Measurements from ENCODE around the gene UQCC5. TPM values are rescaled to one million over a fixed set of nuclear protein-coding genes. Genes with fewer than 3 reads are reported as not detected.
A peak's percentile ranks its signal among the peaks of the same experiment; 100 is the strongest.

The UQCC5 gene
- total and polyA plus RNA-seq, 2 donors (not counting 3 experiments of a cell fraction or from before 2014, with no cell fraction given), result 9.9 to 22.6 TPM

- no peak overlapping the region for H3K27ac ChIP-seq (ENCODE audit: insufficient read depth, low read depth, low read length)
- CTCF ChIA-PET, result interaction anchor here (0.9 to 2.4 kb wide), 3 partner anchors 13 to 34 kb away, joined by 3 to 8 read pairs (median 4); no protein-coding TSS in a partner anchor
- H3K79me2 ChIP-seq (ENCODE audit: control insufficient read depth, insufficient read depth, low read length), result peaks cover 62% of the 10 kb centered on the region
- no peaks in the 10 kb centered on the region for H3K27me3 ChIP-seq (ENCODE audit: control insufficient read depth in 2 of 2, insufficient read depth in 2 of 2, low read length in 2 of 2)
- no peak overlapping the region for H3K4me2 ChIP-seq (ENCODE audit: insufficient read depth, low read length)
- no peak for TF ChIP-seq MYC (IDR thresholded peaks at IDR 0.05; ENCODE audit: low read depth, low read length)
- TF ChIP-seq, protein P1, sequence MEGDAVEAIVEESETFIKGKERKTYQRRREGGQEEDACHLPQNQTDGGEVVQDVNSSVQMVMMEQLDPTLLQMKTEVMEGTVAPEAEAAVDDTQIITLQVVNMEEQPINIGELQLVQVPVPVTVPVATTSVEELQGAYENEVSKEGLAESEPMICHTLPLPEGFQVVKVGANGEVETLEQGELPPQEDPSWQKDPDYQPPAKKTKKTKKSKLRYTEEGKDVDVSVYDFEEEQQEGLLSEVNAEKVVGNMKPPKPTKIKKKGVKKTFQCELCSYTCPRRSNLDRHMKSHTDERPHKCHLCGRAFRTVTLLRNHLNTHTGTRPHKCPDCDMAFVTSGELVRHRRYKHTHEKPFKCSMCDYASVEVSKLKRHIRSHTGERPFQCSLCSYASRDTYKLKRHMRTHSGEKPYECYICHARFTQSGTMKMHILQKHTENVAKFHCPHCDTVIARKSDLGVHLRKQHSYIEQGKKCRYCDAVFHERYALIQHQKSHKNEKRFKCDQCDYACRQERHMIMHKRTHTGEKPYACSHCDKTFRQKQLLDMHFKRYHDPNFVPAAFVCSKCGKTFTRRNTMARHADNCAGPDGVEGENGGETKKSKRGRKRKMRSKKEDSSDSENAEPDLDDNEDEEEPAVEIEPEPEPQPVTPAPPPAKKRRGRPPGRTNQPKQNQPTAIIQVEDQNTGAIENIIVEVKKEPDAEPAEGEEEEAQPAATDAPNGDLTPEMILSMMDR (IDR thresholded peaks at IDR 0.05; ENCODE audit: extremely low read depth in 1 of 2, insufficient read depth in 1 of 2, low read depth in 1 of 2, low read length in 2 of 2), result no peak
- TF ChIP-seq EZH2 (IDR thresholded peaks at IDR 0.05; ENCODE audit: borderline replicate concordance, low read depth, low read length, severe bottlenecking), result no peak
- dilution Hi-C loops (cut with MboI; ENCODE audit: extremely low pct_ligation_motif_present, low sequenced_read_pairs), result no loop called here
- peak; percentile 12 for FAIRE-seq
- no peak overlapping the region for H2AFZ ChIP-seq (ENCODE audit: low read depth, low read length)
- no peaks in the 10 kb centered on the region for H3K9me3 ChIP-seq (replicated peaks; ENCODE audit: control insufficient read depth, insufficient read depth, low read length)
- DNase-seq (ENCODE audit: low read depth, low spot score), result no peak
- H3K4me3 ChIP-seq (replicated peaks in 1 of 3; ENCODE audit: insufficient read depth in 1 of 3, low read depth in 1 of 3, low read length in 3 of 3), result no peak overlapping the region
- POLR2A ChIA-PET, result interaction anchor here (0.5 to 1.2 kb wide), 2 partner anchors 13 to 84 kb away, joined by 3 to 16 read pairs; no protein-coding TSS in a partner anchor
- H3K36me3 ChIP-seq (ENCODE audit: control insufficient read depth in 2 of 2, extremely low read depth in 1 of 2, insufficient read depth in 2 of 2, low read length in 2 of 2), result peaks cover 4 to 17% of the 10 kb centered on the region in 2 experiments
- peaks cover 39% of the 10 kb centered on the region for H3K4me1 ChIP-seq (ENCODE audit: control insufficient read depth, extremely low read depth, insufficient read depth, low read length)
- no TSS peak for BruUV-seq (replicated peaks)
- H3K9ac ChIP-seq (replicated peaks; ENCODE audit: extremely low read depth, insufficient read depth, low read length), result no peak overlapping the region
- no peaks in the 10 kb centered on the region for H3K9me1 ChIP-seq (replicated peaks; ENCODE audit: control insufficient read depth, extremely low read depth, insufficient read depth, low read length)
- intact Hi-C loops (cut with micrococcal nuclease), result loop anchor here (5.0 kb wide), 1 partner anchor 41 kb away; the partner anchor contains the start of gene NISCH
- no peaks in the 10 kb centered on the region for H4K20me1 ChIP-seq (replicated peaks; ENCODE audit: control insufficient read depth, extremely low read depth, insufficient read depth, low read length)
Observed at GRCh38 chr3:52498137-52499054, 38.0 kb upstream of the UQCC5 start.

DNA sequence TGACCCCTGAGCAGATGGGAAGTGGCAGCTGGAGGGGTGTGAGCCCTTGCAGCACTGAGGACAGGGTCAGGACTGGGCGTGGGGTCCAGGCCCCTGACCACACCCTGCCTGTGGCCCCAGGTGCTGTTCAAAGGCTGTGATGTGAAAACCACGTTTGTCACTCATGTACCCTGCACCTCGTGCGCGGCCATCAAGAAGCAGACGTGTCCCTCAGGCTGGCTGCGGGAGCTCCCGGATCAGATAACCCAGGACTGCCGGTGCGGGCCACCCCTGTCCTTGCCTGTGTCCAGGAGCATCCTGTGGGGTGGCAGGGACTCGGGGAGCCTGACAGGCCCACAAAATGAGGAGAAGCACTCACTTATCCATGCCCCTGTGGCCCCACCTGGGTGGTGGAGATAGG is 35.4 kb upstream of the UQCC5 start:
- H3K36me3 ChIP-seq (ENCODE audit: control insufficient read depth in 2 of 2, extremely low read depth in 1 of 2, insufficient read depth in 2 of 2, low read length in 2 of 2), result peaks cover 14 to 42% of the 10 kb centered on the region in 2 experiments
- dilution Hi-C loops (cut with MboI; ENCODE audit: extremely low pct_ligation_motif_present, low sequenced_read_pairs) (no loop called here), intact Hi-C loops (cut with micrococcal nuclease) (no loop called here)
- CTCF ChIA-PET, result no interaction called here
- H3K4me1 ChIP-seq (ENCODE audit: control insufficient read depth, extremely low read depth, insufficient read depth, low read length), result peaks cover 20% of the 10 kb centered on the region
- H4K20me1 ChIP-seq (replicated peaks; ENCODE audit: control insufficient read depth, extremely low read depth, insufficient read depth, low read length), result no peaks in the 10 kb centered on the region
- DNase-seq (ENCODE audit: low read depth, low spot score) (no peak), FAIRE-seq (no peak)
- H3K27ac ChIP-seq (ENCODE audit: insufficient read depth, low read depth, low read length), result no peak overlapping the region
- TF ChIP-seq POLR2AphosphoS5 (IDR thresholded peaks at IDR 0.05; ENCODE audit: insufficient read depth, low read depth, low read length), result no peak
- TF ChIP-seq POLR2A (IDR thresholded peaks at IDR 0.05; ENCODE audit: low read depth, low read length), result no peak
- TF ChIP-seq MAX (IDR thresholded peaks at IDR 0.05; ENCODE audit: insufficient read depth, insufficient read length), result no peak
- TF ChIP-seq MYC (IDR thresholded peaks at IDR 0.05; ENCODE audit: low read depth, low read length), result no peak
- no peak for TF ChIP-seq GATA2 (IDR thresholded peaks at IDR 0.05; ENCODE audit: insufficient read depth, insufficient read length, low read depth, low read length)
- TF ChIP-seq FOS (IDR thresholded peaks at IDR 0.05; ENCODE audit: borderline replicate concordance, insufficient read depth, low read length), result no peak
- no peak for TF ChIP-seq JUN (IDR thresholded peaks at IDR 0.05; ENCODE audit: borderline replicate concordance, insufficient read depth, insufficient read length, low read depth)
- TF ChIP-seq, protein P1 (IDR thresholded peaks at IDR 0.05; ENCODE audit: extremely low read depth in 1 of 2, insufficient read depth in 1 of 2, low read depth in 1 of 2, low read length in 2 of 2), result no peak
- TF ChIP-seq EZH2 (IDR thresholded peaks at IDR 0.05; ENCODE audit: borderline replicate concordance, low read depth, low read length, severe bottlenecking), result no peak
- H3K9ac ChIP-seq (replicated peaks; ENCODE audit: extremely low read depth, insufficient read depth, low read length), result no peak overlapping the region
- H3K27me3 ChIP-seq (ENCODE audit: control insufficient read depth in 2 of 2, insufficient read depth in 2 of 2, low read length in 2 of 2), result no peaks in the 10 kb centered on the region
- peaks cover 56% of the 10 kb centered on the region for H3K79me2 ChIP-seq (ENCODE audit: control insufficient read depth, insufficient read depth, low read length)
- POLR2A ChIA-PET, result no interaction called here
- no peak overlapping the region for H3K4me3 ChIP-seq (replicated peaks in 1 of 3; ENCODE audit: insufficient read depth in 1 of 3, low read depth in 1 of 3, low read length in 3 of 3)
- H3K4me2 ChIP-seq (ENCODE audit: insufficient read depth, low read length), result no peak overlapping the region
- BruUV-seq (replicated peaks), result no TSS peak
- H3K9me3 ChIP-seq (replicated peaks; ENCODE audit: control insufficient read depth, insufficient read depth, low read length), result no peaks in the 10 kb centered on the region
- no peak overlapping the region for H2AFZ ChIP-seq (ENCODE audit: low read depth, low read length)
- no peaks in the 10 kb centered on the region for H3K9me1 ChIP-seq (replicated peaks; ENCODE audit: control insufficient read depth, extremely low read depth, insufficient read depth, low read length)
